HEK293 (cell line): ENCODE results near the gene SLC6A11.

ENCODE experiments used
- CTCF ChIA-PET: fragments of 350-600 bp; formaldehyde crosslinking; extraction: SDS; loops from one replicate; lab custom pipeline; 2021; ENCODE audit warnings: antibody characterized with exemption; lab: Yijun Ruan, JAX
- POLR2A ChIA-PET: fragments of 300-600 bp; formaldehyde crosslinking; extraction: SDS; loops from one replicate; lab custom pipeline; 2020; ENCODE audit warnings: antibody characterized with exemption, inconsistent platforms; lab: Yijun Ruan, JAX
- H3K27ac ChIP-seq: fragments of 200-500 bp; sonication (Bioruptor generic); 2 replicates; pipeline ENCODE4 v1.5.1; 2014; ENCODE audit warnings: low read depth, low read length, control low read depth, inconsistent platforms; ENCODE audit errors: extremely low read depth
- H3K36me3 ChIP-seq, 2 experiments: fragments of 200-500 bp in 1 of 2; sonication (Bioruptor generic) in 1 of 2; 1 replicate in 1 of 2; 2 replicates in 1 of 2; pipeline ENCODE4 v1.5.1; 2014 to 2017; ENCODE audit warnings: inconsistent platforms in 2 of 2, low read length in 2 of 2; ENCODE audit not compliant: control insufficient read depth in 2 of 2, insufficient read depth in 1 of 2
- H3K4me1 ChIP-seq: fragments of 200-500 bp; sonication (Bioruptor generic); 2 replicates; pipeline ENCODE4 v1.5.1; 2014; ENCODE audit warnings: mild to moderate bottlenecking, low read length, inconsistent platforms; ENCODE audit not compliant: control insufficient read depth, insufficient read depth
- H3K4me3 ChIP-seq: 2 replicates; pipeline ENCODE4 v1.5.1; 2011; ENCODE audit warnings: low read depth, mild to moderate bottlenecking, control low read depth, low read length, moderate library complexity
- H3K9me3 ChIP-seq: fragments of 200-500 bp; sonication (Bioruptor generic); 2 replicates; pipeline ENCODE4 v1.5.1; 2014; ENCODE audit warnings: low read depth, low read length, inconsistent platforms; ENCODE audit not compliant: control insufficient read depth, insufficient read depth
- GFI1B ChIP-seq: fragments of 450-650 bp; formaldehyde crosslinking; IDR thresholded peaks from 2 replicates; pipeline ENCODE4 v1.5.1; 2016; ENCODE audit warnings: missing biosample characterization, missing genetic modification characterization
- OVOL3 ChIP-seq: fragments of 450-650 bp; formaldehyde crosslinking; IDR thresholded peaks from 2 replicates; pipeline ENCODE4 v1.5.1; 2016; ENCODE audit warnings: missing biosample characterization, missing genetic modification characterization
- PRDM4 ChIP-seq: fragments of 450-650 bp; formaldehyde crosslinking; IDR thresholded peaks from 2 replicates; pipeline ENCODE4 v1.5.1; 2017; ENCODE audit warnings: missing biosample characterization, missing genetic modification characterization
- SALL2 ChIP-seq: fragments of 450-650 bp; formaldehyde crosslinking; IDR thresholded peaks from 2 replicates; pipeline ENCODE4 v1.5.0; 2017; ENCODE audit warnings: missing biosample characterization, mild to moderate bottlenecking, missing genetic modification characterization, borderline replicate concordance
- SETDB1 ChIP-seq: IDR thresholded peaks from one replicate; pipeline ENCODE4 v1.6.1; 2017; ENCODE audit warnings: mild to moderate bottlenecking, low read length, moderate library complexity, mixed read lengths; ENCODE audit not compliant: insufficient read length
- SP7 ChIP-seq: fragments of 450-650 bp; formaldehyde crosslinking; IDR thresholded peaks from 2 replicates; pipeline ENCODE4 v1.5.1; 2016; ENCODE audit warnings: missing biosample characterization, missing genetic modification characterization
- ZBTB7A ChIP-seq: fragments of 450-650 bp; formaldehyde crosslinking; IDR thresholded peaks from 2 replicates; pipeline ENCODE4 v1.5.1; 2016; ENCODE audit warnings: low read depth, missing biosample characterization, missing genetic modification characterization
- ZFHX2 ChIP-seq: fragments of 450-650 bp; formaldehyde crosslinking; conservative IDR thresholded peaks from 2 replicates; pipeline ENCODE4 v1.5.1; 2016; ENCODE audit warnings: missing biosample characterization, missing genetic modification characterization
- ZNF148 ChIP-seq: fragments of 450-650 bp; formaldehyde crosslinking; IDR thresholded peaks from 2 replicates; pipeline ENCODE4 v1.5.0; 2017; ENCODE audit warnings: missing biosample characterization, missing genetic modification characterization, borderline replicate concordance
- ZNF350 ChIP-seq: fragments of 450-650 bp; formaldehyde crosslinking; IDR thresholded peaks from 2 replicates; pipeline ENCODE4 v1.5.0; 2017; ENCODE audit warnings: missing biosample characterization, mild to moderate bottlenecking, missing genetic modification characterization
- ZNF391 ChIP-seq: fragments of 450-650 bp; formaldehyde crosslinking; IDR thresholded peaks from 2 replicates; pipeline ENCODE4 v1.5.1; 2016; ENCODE audit warnings: low read depth, missing biosample characterization, missing genetic modification characterization, borderline replicate concordance
- ZNF623 ChIP-seq: fragments of 450-650 bp; formaldehyde crosslinking; IDR thresholded peaks from 2 replicates; pipeline ENCODE4 v1.5.1; 2016; ENCODE audit warnings: missing biosample characterization, missing genetic modification characterization
- ZNF707 ChIP-seq: fragments of 450-650 bp; formaldehyde crosslinking; IDR thresholded peaks from 2 replicates; pipeline ENCODE4 v1.5.1; 2016; ENCODE audit warnings: missing biosample characterization, missing genetic modification characterization
- ZNF768 ChIP-seq: fragments of 450-650 bp; formaldehyde crosslinking; IDR thresholded peaks from 2 replicates; pipeline ENCODE4 v1.5.1; 2018; ENCODE audit warnings: missing biosample characterization, mild to moderate bottlenecking, missing genetic modification characterization
- ZNF776 ChIP-seq: fragments of 450-650 bp; formaldehyde crosslinking; IDR thresholded peaks from 2 replicates; pipeline ENCODE4 v1.5.0; 2017; ENCODE audit warnings: missing biosample characterization, missing genetic modification characterization, borderline replicate concordance
- TF ChIP-seq, protein P1 (sequence below): fragments of 450-650 bp; formaldehyde crosslinking; IDR thresholded peaks from 2 replicates; pipeline ENCODE4 v1.5.1; 2016; ENCODE audit warnings: missing biosample characterization, missing genetic modification characterization
- TF ChIP-seq, protein P2 (sequence below): fragments of 450-650 bp; formaldehyde crosslinking; IDR thresholded peaks from 2 replicates; pipeline ENCODE4 v1.5.1; 2017; ENCODE audit warnings: missing biosample characterization, missing genetic modification characterization
- TF ChIP-seq, protein P3 (sequence below): fragments of 450-650 bp; formaldehyde crosslinking; IDR thresholded peaks from 2 replicates; pipeline ENCODE4 v1.5.1; 2016; ENCODE audit warnings: missing biosample characterization, missing genetic modification characterization

Gene SLC6A11

GRCh38 chr3:10841100-10841499, 25.1 kb downstream of the SLC6A11 start (continued):
- TF ChIP-seq ZNF148 = no peak
- TF ChIP-seq PRDM4 (tag by site-specific recombination) = no peak
- TF ChIP-seq ZFHX2 (tag by site-specific recombination) = no peak
- TF ChIP-seq ZNF623 (tag by site-specific recombination) = no peak
- no peak for TF ChIP-seq ZNF391 (tag by site-specific recombination)
- TF ChIP-seq, protein P1, sequence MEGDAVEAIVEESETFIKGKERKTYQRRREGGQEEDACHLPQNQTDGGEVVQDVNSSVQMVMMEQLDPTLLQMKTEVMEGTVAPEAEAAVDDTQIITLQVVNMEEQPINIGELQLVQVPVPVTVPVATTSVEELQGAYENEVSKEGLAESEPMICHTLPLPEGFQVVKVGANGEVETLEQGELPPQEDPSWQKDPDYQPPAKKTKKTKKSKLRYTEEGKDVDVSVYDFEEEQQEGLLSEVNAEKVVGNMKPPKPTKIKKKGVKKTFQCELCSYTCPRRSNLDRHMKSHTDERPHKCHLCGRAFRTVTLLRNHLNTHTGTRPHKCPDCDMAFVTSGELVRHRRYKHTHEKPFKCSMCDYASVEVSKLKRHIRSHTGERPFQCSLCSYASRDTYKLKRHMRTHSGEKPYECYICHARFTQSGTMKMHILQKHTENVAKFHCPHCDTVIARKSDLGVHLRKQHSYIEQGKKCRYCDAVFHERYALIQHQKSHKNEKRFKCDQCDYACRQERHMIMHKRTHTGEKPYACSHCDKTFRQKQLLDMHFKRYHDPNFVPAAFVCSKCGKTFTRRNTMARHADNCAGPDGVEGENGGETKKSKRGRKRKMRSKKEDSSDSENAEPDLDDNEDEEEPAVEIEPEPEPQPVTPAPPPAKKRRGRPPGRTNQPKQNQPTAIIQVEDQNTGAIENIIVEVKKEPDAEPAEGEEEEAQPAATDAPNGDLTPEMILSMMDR (tag by site-specific recombination) = no peak
- TF ChIP-seq, all 188 proteins: peak for 0

- no peaks in the 10 kb centered on the region for H3K9me3 ChIP-seq
- POLR2A ChIA-PET = no interaction called here
- H3K36me3 ChIP-seq = peaks cover 0 to 8% of the 10 kb centered on the region in 2 experiments; a peak in 1 of 3 replicates
- H3K4me1 ChIP-seq = no peaks in the 10 kb centered on the region
- CTCF ChIA-PET = no interaction called here
- H3K27ac ChIP-seq = no peak overlapping the region
- TF ChIP-seq GFI1B (tag by site-specific recombination) (no peak), ZNF707 (tag by site-specific recombination) (no peak), ZNF768 (no peak), ZBTB7A (tag by site-specific recombination) (no peak), ZNF350 (no peak), SETDB1 (no peak), SP7 (tag by site-specific recombination) (no peak), SALL2 (tag by site-specific recombination) (no peak), OVOL3 (tag by site-specific recombination) (no peak), ZNF776 (tag by site-specific recombination) (no peak)
- TF ChIP-seq, protein P2, sequence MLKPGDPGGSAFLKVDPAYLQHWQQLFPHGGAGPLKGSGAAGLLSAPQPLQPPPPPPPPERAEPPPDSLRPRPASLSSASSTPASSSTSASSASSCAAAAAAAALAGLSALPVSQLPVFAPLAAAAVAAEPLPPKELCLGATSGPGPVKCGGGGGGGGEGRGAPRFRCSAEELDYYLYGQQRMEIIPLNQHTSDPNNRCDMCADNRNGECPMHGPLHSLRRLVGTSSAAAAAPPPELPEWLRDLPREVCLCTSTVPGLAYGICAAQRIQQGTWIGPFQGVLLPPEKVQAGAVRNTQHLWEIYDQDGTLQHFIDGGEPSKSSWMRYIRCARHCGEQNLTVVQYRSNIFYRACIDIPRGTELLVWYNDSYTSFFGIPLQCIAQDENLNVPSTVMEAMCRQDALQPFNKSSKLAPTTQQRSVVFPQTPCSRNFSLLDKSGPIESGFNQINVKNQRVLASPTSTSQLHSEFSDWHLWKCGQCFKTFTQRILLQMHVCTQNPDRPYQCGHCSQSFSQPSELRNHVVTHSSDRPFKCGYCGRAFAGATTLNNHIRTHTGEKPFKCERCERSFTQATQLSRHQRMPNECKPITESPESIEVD (tag by site-specific recombination) = no peak
- TF ChIP-seq, protein P1 (tag by site-specific recombination) = no peak
- TF ChIP-seq, protein P3, sequence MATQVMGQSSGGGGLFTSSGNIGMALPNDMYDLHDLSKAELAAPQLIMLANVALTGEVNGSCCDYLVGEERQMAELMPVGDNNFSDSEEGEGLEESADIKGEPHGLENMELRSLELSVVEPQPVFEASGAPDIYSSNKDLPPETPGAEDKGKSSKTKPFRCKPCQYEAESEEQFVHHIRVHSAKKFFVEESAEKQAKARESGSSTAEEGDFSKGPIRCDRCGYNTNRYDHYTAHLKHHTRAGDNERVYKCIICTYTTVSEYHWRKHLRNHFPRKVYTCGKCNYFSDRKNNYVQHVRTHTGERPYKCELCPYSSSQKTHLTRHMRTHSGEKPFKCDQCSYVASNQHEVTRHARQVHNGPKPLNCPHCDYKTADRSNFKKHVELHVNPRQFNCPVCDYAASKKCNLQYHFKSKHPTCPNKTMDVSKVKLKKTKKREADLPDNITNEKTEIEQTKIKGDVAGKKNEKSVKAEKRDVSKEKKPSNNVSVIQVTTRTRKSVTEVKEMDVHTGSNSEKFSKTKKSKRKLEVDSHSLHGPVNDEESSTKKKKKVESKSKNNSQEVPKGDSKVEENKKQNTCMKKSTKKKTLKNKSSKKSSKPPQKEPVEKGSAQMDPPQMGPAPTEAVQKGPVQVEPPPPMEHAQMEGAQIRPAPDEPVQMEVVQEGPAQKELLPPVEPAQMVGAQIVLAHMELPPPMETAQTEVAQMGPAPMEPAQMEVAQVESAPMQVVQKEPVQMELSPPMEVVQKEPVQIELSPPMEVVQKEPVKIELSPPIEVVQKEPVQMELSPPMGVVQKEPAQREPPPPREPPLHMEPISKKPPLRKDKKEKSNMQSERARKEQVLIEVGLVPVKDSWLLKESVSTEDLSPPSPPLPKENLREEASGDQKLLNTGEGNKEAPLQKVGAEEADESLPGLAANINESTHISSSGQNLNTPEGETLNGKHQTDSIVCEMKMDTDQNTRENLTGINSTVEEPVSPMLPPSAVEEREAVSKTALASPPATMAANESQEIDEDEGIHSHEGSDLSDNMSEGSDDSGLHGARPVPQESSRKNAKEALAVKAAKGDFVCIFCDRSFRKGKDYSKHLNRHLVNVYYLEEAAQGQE (tag by site-specific recombination) = no peak
- no peak overlapping the region for H3K4me3 ChIP-seq
These were observed 27.4 kb downstream of the SLC6A11 start for GRCh38 chr3:10843378-10843777.
